ENCODE measurements around the gene FPR3.
"Not testable (repeated sequence)": the region's sequence is repeated elsewhere in the genome, so short reads cannot be mapped to it uniquely, and the experiment has no call there.

FPR3 gene

GRCh38 chr19:51794885-51795490, at the start of gene FPR3:
Gene FPR3 (plus strand): TSS chr19:51795157. CDS start chr19:51823749, 28,592 bp downstream.
- no peak for DNase-seq (ENCODE audit: low read depth in 2 of 2)

GRCh38 chr19:51746731-51747130, 48.2 kb upstream of the FPR3 start:
- no peak for DNase-seq (ENCODE audit: low read depth in 2 of 2)

GRCh38 chr19:51749979-51750378, 45.0 kb upstream of the FPR3 start:
- DNase-seq (ENCODE audit: low read depth in 2 of 2), result no peak

GRCh38 chr19:51750400-51751094, 44.4 kb upstream of the FPR3 start:
- no peak for DNase-seq (ENCODE audit: low read depth in 2 of 2)

- no peak for DNase-seq (ENCODE audit: low read depth in 2 of 2)
Observed at GRCh38 chr19:51751655-51752054, 43.3 kb upstream of the FPR3 start, which contains the start of gene FPR1. Gene FPR1 (minus strand): TSS chr19:51751878. CDS start chr19:51746994, 4,884 bp downstream.

GRCh38 chr19:51754109-51754508, 40.8 kb upstream of the FPR3 start:
- DNase-seq (ENCODE audit: low read depth in 2 of 2), result no peak

GRCh38 chr19:51754770-51755169, 40.2 kb upstream of the FPR3 start:
- no peak for DNase-seq (ENCODE audit: low read depth in 2 of 2)

GRCh38 chr19:51755571-51755970, 39.4 kb upstream of the FPR3 start:
- no peak for DNase-seq (ENCODE audit: low read depth in 2 of 2)

- DNase-seq (ENCODE audit: low read depth in 2 of 2), result no peak
Observed at GRCh38 chr19:51760697-51761356, 34.1 kb upstream of the FPR3 start, which contains the start of gene FPR2. Gene FPR2 (plus strand): TSS chr19:51761180. CDS start chr19:51768659, 7,479 bp downstream.

GRCh38 chr19:51761696-51762095, 33.3 kb upstream of the FPR3 start:
- no peak for DNase-seq (ENCODE audit: low read depth in 2 of 2)

GRCh38 chr19:51765086-51765485, 29.9 kb upstream of the FPR3 start:
- no peak for DNase-seq (ENCODE audit: low read depth in 2 of 2)

- DNase-seq (ENCODE audit: low read depth in 2 of 2), result no peak
Observed at GRCh38 chr19:51766461-51766860, 28.5 kb upstream of the FPR3 start.

- no peak for DNase-seq (ENCODE audit: low read depth in 2 of 2)
Observed at GRCh38 chr19:51771376-51772130, 23.4 kb upstream of the FPR3 start.

GRCh38 chr19:51772977-51773376, 22.0 kb upstream of the FPR3 start:
- no peak for DNase-seq (ENCODE audit: low read depth in 2 of 2)

- not testable (repeated sequence) for DNase-seq (ENCODE audit: low read depth in 2 of 2)
Observed at GRCh38 chr19:51776561-51776960, 18.4 kb upstream of the FPR3 start.

GRCh38 chr19:51777570-51778462, 17.1 kb upstream of the FPR3 start:
- peak in 1 of 2 donors; percentile 5 for DNase-seq (ENCODE audit: low read depth in 2 of 2)

- DNase-seq (ENCODE audit: low read depth in 2 of 2), result no peak
Observed at GRCh38 chr19:51779181-51779580, 15.8 kb upstream of the FPR3 start.

- no peak for DNase-seq (ENCODE audit: low read depth in 2 of 2)
Observed at GRCh38 chr19:51779703-51780102, 15.3 kb upstream of the FPR3 start.

- DNase-seq (ENCODE audit: low read depth in 2 of 2), result no peak
Observed at GRCh38 chr19:51780270-51780669, 14.7 kb upstream of the FPR3 start.

GRCh38 chr19:51781999-51782398, 13.0 kb upstream of the FPR3 start:
- no peak for DNase-seq (ENCODE audit: low read depth in 2 of 2)

- DNase-seq (ENCODE audit: low read depth in 2 of 2), result no peak
Observed at GRCh38 chr19:51783372-51783771, 11.6 kb upstream of the FPR3 start.
